ENCODE data around the gene TMEM209. TPM values are rescaled to one million over a fixed set of nuclear protein-coding genes. Genes with fewer than 3 reads are reported as not detected.
"Not testable (repeated sequence)": the region's sequence is repeated elsewhere in the genome, so short reads cannot be mapped to it uniquely, and the experiment has no call there.

TMEM209 gene
- total and polyA plus RNA-seq, 2 experiments from 2014 or later = 11.7 to 18.3 TPM

- no peaks in the 10 kb centered on the region for H3K79me2 ChIP-seq (ENCODE audit: insufficient read depth)
- WGBS, 2 experiments (ENCODE audit: low coverage in 1 of 2, low lambda C conversion rate in 2 of 2, missing lambda C conversion rate in 2 of 2) = 87 to 94% methylated on average over 2 of the region's 2 CpGs
- H3K9ac ChIP-seq = no peak overlapping the region
- H3K4me1 ChIP-seq (ENCODE audit: insufficient read depth) = no peaks in the 10 kb centered on the region
- no peak for DNase-seq
- H4K20me1 ChIP-seq (ENCODE audit: insufficient read depth) = no peaks in the 10 kb centered on the region
- in situ Hi-C loops (cut with MboI) = loop anchor here (25.0 kb wide), 1 partner anchor 480 kb away; no protein-coding TSS in a partner anchor
- no peaks in the 10 kb centered on the region for H3F3A ChIP-seq (ENCODE audit: insufficient read depth)
- H3K4me2 ChIP-seq (ENCODE audit: unreplicated experiment) = no peak overlapping the region
- H3K4me3 ChIP-seq = no peak overlapping the region
- H3K27me3 ChIP-seq (replicated peaks; ENCODE audit: insufficient read depth) = no peaks in the 10 kb centered on the region
- no peaks in the 10 kb centered on the region for H3K9me3 ChIP-seq (ENCODE audit: low read depth)
- no peak for TF ChIP-seq EZH2phosphoT487 (IDR thresholded peaks at IDR 0.05; ENCODE audit: insufficient read depth, low read depth)
- no peak for TF ChIP-seq EZH2 (IDR thresholded peaks at IDR 0.05; ENCODE audit: insufficient read depth, poor library complexity, severe bottlenecking)
- no peak overlapping the region for H3K27ac ChIP-seq
- H2AFZ ChIP-seq = no peak overlapping the region
- H3K36me3 ChIP-seq (ENCODE audit: low read depth) = no peaks in the 10 kb centered on the region
- H3K9me2 ChIP-seq (ENCODE audit: insufficient read depth) = no peaks in the 10 kb centered on the region
Measured at GRCh38 chr7:130232209-130232608, 27.0 kb upstream of the TMEM209 start.

GRCh38 chr7:130231792-130232191 is 26.6 kb upstream of the TMEM209 start:
- no peak overlapping the region for H3K9ac ChIP-seq
- H3K27ac ChIP-seq = no peak overlapping the region
- H3F3A ChIP-seq (ENCODE audit: insufficient read depth) = no peaks in the 10 kb centered on the region
- no peaks in the 10 kb centered on the region for H3K79me2 ChIP-seq (ENCODE audit: insufficient read depth)
- H3K4me3 ChIP-seq = no peak overlapping the region
- WGBS, 2 experiments (ENCODE audit: low coverage in 1 of 2, low lambda C conversion rate in 2 of 2, missing lambda C conversion rate in 2 of 2) = 55 to 62% methylated on average over 6 of the region's 6 CpGs
- no peaks in the 10 kb centered on the region for H4K20me1 ChIP-seq (ENCODE audit: insufficient read depth)
- H3K9me3 ChIP-seq (ENCODE audit: low read depth) = no peaks in the 10 kb centered on the region
- H2AFZ ChIP-seq = no peak overlapping the region
- no peaks in the 10 kb centered on the region for H3K9me2 ChIP-seq (ENCODE audit: insufficient read depth)
- no peak overlapping the region for H3K4me2 ChIP-seq (ENCODE audit: unreplicated experiment)
- no peaks in the 10 kb centered on the region for H3K27me3 ChIP-seq (replicated peaks; ENCODE audit: insufficient read depth)
- TF ChIP-seq EZH2phosphoT487 (IDR thresholded peaks at IDR 0.05; ENCODE audit: insufficient read depth, low read depth) (no peak), EZH2 (IDR thresholded peaks at IDR 0.05; ENCODE audit: insufficient read depth, poor library complexity, severe bottlenecking) (no peak)
- in situ Hi-C loops (cut with MboI) = loop anchor here (25.0 kb wide), 1 partner anchor 481 kb away; no protein-coding TSS in a partner anchor
- H3K36me3 ChIP-seq (ENCODE audit: low read depth) = no peaks in the 10 kb centered on the region
- no peaks in the 10 kb centered on the region for H3K4me1 ChIP-seq (ENCODE audit: insufficient read depth)
- DNase-seq = no peak

- not testable (repeated sequence) for H3K4me2 ChIP-seq (ENCODE audit: unreplicated experiment); H3K4me3 ChIP-seq; H3K36me3 ChIP-seq (ENCODE audit: low read depth); H3F3A ChIP-seq (ENCODE audit: insufficient read depth); H3K27me3 ChIP-seq (replicated peaks; ENCODE audit: insufficient read depth); H2AFZ ChIP-seq; DNase-seq; H3K9me2 ChIP-seq (ENCODE audit: insufficient read depth); H3K9ac ChIP-seq; H4K20me1 ChIP-seq (ENCODE audit: insufficient read depth); H3K79me2 ChIP-seq (ENCODE audit: insufficient read depth); H3K27ac ChIP-seq; H3K4me1 ChIP-seq (ENCODE audit: insufficient read depth); H3K9me3 ChIP-seq (ENCODE audit: low read depth)
- 88 to 90% methylated on average over 23 of the region's 28 CpGs for WGBS, 2 experiments (ENCODE audit: low coverage in 1 of 2, low lambda C conversion rate in 2 of 2, missing lambda C conversion rate in 2 of 2)
- in situ Hi-C loops (cut with MboI) = loop anchor here (25.0 kb wide), 1 partner anchor 482 kb away; no protein-coding TSS in a partner anchor
Measured at GRCh38 chr7:130229981-130230380, 24.8 kb upstream of the TMEM209 start.

- no peak overlapping the region for H3K4me2 ChIP-seq (ENCODE audit: unreplicated experiment)
Measured at GRCh38 chr7:130228840-130229502, 23.8 kb upstream of the TMEM209 start.

More at GRCh38 chr7:130228840-130229502, 23.8 kb upstream of the TMEM209 start:
- no peak overlapping the region for H3K27ac ChIP-seq
- in situ Hi-C loops (cut with MboI) = loop anchor here (25.0 kb wide), 1 partner anchor 483 kb away; no protein-coding TSS in a partner anchor
- H4K20me1 ChIP-seq (ENCODE audit: insufficient read depth) = no peaks in the 10 kb centered on the region
- no peak overlapping the region for H3K9ac ChIP-seq
- 65 to 66% methylated on average over 7 of the region's 7 CpGs for WGBS, 2 experiments (ENCODE audit: low coverage in 1 of 2, low lambda C conversion rate in 2 of 2, missing lambda C conversion rate in 2 of 2)
- no peaks in the 10 kb centered on the region for H3K9me2 ChIP-seq (ENCODE audit: insufficient read depth)
- H3K36me3 ChIP-seq (ENCODE audit: low read depth) = no peaks in the 10 kb centered on the region
- no peak for TF ChIP-seq EZH2 (IDR thresholded peaks at IDR 0.05; ENCODE audit: insufficient read depth, poor library complexity, severe bottlenecking)
- no peak for TF ChIP-seq EZH2phosphoT487 (IDR thresholded peaks at IDR 0.05; ENCODE audit: insufficient read depth, low read depth)
- H3K27me3 ChIP-seq (replicated peaks; ENCODE audit: insufficient read depth) = no peaks in the 10 kb centered on the region
- H3F3A ChIP-seq (ENCODE audit: insufficient read depth) = no peaks in the 10 kb centered on the region
- H3K79me2 ChIP-seq (ENCODE audit: insufficient read depth) = no peaks in the 10 kb centered on the region
- no peaks in the 10 kb centered on the region for H3K9me3 ChIP-seq (ENCODE audit: low read depth)
- no peak overlapping the region for H3K4me3 ChIP-seq
- H2AFZ ChIP-seq = no peak overlapping the region
- DNase-seq = no peak
- no peaks in the 10 kb centered on the region for H3K4me1 ChIP-seq (ENCODE audit: insufficient read depth)
